GM21619 (cell line): ENCODE data around the gene AKR1E2.

Experiments
- ATAC-seq: cut with Tn5 transposase; IDR thresholded peaks from one replicate; pipeline ENCODE4 v1.9.1; 2021; ENCODE audit not compliant: unreplicated experiment

Gene AKR1E2

GRCh38 chr10:4889959-4890358 is 64.0 kb downstream of the AKR1E2 start:
- no peak for ATAC-seq

DNA sequence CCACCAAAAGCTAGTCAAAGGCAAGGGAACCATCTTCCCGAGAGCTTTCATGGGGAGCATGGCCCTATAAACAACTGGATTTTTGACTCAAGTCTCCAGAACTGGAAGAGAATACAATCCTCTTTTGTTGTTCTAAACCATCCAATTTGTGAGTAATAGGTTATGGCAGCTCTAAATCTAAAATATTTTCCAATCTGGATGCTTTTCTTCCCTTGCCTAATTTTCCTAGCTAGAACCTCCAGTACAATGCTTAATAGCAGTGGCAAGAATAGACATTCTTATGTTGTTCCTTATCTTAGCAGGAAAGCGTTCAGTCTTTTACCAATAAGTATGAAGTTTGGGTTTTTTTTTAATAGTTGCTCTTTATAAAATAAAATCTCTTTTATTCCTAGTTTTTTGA is 66.7 kb downstream of the AKR1E2 start:
- ATAC-seq, result no peak

- no peak for ATAC-seq
These were observed 68.3 kb downstream of the AKR1E2 start for GRCh38 chr10:4894335-4894734.
